SK-N-MC (cell line): ENCODE results near the gene USB1.

Source experiments
- EZH2 ChIP-seq: fragments of 200-600 bp; sonication (generic); IDR thresholded peaks from one replicate; pipeline ENCODE4 v1.6.1; 2017; ENCODE audit warnings: antibody characterized with exemption
- POLR2AphosphoS5 ChIP-seq: IDR thresholded peaks from 2 replicates; pipeline ENCODE4 v1.6.1; 2012; ENCODE audit warnings: mild to moderate bottlenecking, low read depth, low read length, borderline replicate concordance

- TF ChIP-seq POLR2AphosphoS5 = no peak
- TF ChIP-seq EZH2 = no peak
Observed at GRCh38 chr16:58049232-58050185, 48.3 kb downstream of the USB1 start.
